GM19452 (cell line): ENCODE results near the gene TTC21A.

Source experiments
- ATAC-seq: cut with Tn5 transposase; IDR thresholded peaks from one replicate; pipeline ENCODE4 v1.9.1; 2021; ENCODE audit not compliant: unreplicated experiment

The TTC21A gene

DNA sequence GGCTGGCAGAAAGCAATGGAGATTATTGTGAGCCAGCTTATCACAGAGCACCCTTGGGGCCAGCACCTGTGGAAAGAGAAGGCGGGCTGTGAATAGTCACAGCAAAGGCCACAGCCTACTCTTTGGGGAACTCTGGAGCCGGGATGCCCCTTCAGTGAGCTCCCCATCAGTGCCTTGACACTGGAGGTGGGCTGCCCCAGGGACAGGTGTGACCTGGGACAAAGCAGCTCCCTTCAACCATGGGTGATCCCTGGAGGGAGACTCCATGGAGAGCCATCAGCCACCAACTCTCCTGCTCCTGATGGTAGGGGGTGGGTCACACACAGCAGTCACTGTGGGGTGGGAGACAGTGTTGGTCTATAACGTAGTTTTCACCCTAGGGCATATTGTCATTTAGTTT is 5.8 kb downstream of the TTC21A start:
- no peak for ATAC-seq

DNA sequence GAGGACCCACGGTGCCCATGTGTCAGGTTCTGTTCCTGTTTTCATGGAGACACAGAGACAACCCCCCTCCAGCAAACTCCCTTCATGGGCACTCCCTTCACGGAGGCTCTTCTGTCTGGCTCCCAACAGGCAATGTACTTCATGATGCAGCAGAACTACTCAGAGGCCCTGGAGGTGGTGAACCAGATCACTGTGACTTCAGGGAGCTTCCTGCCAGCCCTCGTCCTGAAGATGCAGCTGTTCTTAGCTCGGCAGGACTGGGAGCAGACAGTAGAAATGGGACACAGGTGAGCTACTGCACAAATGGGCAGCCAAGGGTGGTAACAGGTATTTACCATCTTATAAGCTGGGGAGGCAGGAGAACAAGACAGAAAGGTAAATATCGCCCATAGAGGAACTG is 7.0 kb downstream of the TTC21A start:
- ATAC-seq: no peak

- ATAC-seq: no peak
Observed at GRCh38 chr3:39115870-39116269, 8.4 kb downstream of the TTC21A start.

- ATAC-seq: no peak
Observed at GRCh38 chr3:39118079-39118478, 10.6 kb downstream of the TTC21A start.

DNA sequence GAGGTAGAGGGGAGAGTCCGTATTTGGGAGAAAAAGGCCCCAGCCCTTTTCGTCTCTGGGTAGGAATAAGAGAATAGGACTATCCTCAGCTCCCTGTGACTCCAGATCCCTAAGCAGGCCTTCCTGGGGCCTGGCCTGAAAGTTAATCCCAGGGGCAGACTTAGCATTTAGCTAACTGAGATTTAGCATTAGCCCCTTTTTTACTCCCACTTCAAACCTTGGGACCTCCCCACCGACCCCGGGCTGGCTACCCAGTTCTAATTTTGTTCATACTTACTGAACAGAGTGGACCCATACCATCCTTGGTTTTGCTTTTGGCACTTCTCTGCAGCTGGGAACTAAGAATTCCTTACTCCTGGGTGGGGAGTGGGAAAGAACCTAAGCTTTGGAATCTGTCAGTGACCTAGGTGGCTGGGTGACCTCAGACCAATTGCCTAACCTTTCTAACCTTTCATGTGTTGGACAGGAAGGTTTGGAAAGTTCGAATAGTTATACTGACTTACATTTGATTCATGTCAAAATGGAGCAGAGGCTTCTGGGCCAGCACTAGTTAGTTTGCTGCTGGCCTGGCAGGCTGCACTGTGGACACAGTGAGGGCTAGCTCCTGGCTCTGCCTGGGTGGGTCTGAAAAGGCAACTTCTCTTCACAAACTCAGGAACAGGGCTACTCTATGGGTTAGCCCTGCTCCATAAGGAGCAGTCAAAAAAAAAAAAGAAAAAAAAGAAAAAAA is 11.6 kb downstream of the TTC21A start:
- no peak for ATAC-seq

GRCh38 chr3:39121621-39122020 is 14.1 kb downstream of the TTC21A start:
- no peak for ATAC-seq

GRCh38 chr3:39122813-39123212 is 15.3 kb downstream of the TTC21A start:
- no peak for ATAC-seq

DNA sequence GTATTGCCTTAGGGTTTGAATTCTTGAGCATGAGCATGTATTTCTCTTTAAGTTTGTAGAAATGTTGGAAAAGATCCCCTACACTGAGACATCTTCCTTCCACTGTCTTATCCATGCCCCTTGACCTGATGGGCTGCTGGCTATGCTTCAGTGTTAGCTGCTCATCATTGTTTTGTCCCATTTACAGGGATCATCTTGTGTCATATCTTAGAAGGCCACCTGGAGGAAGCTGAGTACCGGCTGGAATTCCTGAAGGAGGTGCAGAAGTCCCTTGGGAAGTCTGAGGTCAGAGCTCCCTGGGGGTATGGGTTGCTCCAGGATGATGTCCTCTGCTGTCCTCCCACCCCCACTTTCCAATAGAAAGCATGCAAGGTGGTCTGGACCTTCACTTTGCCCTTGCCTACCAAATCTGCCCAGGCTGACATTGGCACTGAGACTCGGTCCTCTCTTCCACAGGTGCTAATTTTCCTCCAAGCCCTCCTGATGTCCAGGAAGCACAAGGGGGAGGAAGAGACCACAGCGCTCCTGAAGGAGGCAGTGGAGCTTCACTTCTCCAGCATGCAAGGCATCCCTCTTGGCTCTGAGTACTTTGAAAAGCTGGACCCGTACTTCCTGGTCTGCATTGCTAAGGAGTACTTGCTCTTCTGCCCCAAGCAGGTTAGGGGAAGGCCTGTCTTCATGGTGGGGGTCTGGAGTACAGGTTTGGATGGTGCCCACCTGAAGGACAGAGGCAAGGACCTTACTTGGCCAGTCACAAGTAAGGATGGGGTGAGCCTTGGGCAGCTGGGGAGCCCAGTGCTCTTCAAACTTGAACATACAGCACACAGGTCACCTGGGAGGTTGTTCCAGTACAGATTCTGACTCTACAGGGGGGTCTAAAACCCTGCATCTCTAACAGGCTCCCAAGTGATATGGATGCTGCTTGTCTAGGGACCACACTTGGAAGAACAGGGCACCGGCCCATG is 17.7 kb downstream of the TTC21A start:
- no peak for ATAC-seq

DNA sequence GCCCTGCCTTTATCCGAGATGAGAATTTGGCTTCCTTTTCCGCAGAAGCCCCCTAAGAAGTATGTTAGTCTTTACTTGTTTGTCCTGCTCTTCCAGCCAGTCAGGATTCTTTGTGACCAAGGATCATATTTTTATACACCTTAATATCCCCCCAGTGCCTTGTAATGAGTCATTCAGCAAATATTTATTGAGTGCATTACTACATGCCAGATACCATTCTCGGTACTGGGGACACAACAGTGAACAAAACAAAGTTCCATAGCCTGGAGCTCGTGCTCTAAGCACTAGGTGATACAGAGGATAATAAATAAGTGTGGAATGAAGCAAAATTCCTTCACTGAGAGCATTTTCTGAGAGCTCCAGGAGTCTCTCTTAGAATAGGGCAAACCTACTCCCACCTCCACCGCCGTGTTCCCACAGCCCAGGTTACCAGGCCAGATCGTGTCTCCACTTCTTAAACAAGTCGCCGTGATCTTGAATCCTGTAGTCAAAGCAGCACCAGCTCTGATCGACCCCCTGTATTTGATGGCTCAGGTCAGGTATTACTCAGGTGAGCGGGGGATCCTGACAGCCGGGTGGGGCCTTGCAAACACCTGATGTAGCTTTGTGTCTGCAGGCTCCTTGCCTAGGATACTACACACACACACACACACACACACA is 18.5 kb downstream of the TTC21A start:
- ATAC-seq: no peak

- ATAC-seq: no peak
Observed at GRCh38 chr3:39126532-39127071, 19.1 kb downstream of the TTC21A start.

DNA sequence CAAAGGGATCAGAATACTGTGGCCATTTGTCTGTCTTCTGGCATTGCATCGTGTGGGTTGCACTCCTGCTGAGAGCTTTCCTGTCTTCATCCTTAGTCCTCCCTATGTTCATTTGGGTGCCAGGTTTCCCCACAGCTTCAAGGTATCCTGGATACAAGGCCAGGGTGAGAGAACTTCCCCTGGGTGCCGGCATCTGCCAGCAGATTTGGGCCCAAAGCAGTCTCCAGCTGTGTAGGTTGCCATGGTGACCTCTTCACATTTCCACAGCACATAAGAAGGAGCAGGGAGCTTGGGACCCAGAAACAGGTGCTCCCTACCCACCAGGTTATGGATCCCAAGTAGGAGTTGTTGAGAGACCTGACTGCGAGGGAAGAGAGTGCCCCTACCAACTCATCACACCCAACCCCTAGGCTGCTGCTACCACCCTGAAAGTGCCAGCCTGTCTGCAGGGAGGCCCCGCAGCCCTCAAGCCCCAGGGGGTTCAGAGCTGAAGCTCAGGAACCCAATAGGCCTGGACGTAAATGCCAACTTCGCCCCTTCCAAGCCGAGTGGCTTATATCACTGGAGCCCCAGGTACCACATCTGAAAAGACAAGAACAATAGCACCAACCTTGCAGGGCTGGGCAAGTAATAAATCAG is 19.9 kb downstream of the TTC21A start:
- no peak for ATAC-seq

- no peak for ATAC-seq
Observed at GRCh38 chr3:39127908-39128304, 20.4 kb downstream of the TTC21A start.

GRCh38 chr3:39128951-39129350 is 21.5 kb downstream of the TTC21A start:
- no peak for ATAC-seq

- ATAC-seq: no peak
Observed at GRCh38 chr3:39130026-39130425, 22.5 kb downstream of the TTC21A start.

DNA sequence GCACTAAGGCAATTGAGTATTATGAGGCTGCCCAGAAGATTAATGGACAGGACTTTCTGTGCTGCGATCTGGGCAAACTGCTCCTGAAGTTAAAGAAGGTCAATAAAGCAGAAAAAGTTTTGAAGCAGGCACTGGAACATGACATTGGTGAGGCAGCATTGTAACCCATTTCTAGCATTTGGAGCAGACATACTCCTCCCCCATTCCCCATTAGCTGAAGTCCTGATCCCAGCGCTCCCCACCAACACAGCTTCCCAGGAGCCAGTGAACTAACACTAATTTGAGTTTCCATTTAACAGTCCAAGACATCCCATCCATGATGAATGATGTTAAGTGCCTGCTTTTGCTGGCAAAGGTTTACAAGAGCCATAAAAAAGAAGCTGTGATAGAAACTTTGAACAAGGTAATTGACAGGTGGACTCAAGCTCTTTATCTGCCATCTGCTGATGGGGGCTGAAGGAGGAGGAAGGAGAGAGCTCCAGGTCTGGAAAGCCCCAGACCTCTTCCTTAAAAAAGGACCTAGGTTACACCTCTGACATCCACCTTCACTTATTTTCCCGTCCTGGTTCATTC is 23.3 kb downstream of the TTC21A start:
- no peak for ATAC-seq

DNA sequence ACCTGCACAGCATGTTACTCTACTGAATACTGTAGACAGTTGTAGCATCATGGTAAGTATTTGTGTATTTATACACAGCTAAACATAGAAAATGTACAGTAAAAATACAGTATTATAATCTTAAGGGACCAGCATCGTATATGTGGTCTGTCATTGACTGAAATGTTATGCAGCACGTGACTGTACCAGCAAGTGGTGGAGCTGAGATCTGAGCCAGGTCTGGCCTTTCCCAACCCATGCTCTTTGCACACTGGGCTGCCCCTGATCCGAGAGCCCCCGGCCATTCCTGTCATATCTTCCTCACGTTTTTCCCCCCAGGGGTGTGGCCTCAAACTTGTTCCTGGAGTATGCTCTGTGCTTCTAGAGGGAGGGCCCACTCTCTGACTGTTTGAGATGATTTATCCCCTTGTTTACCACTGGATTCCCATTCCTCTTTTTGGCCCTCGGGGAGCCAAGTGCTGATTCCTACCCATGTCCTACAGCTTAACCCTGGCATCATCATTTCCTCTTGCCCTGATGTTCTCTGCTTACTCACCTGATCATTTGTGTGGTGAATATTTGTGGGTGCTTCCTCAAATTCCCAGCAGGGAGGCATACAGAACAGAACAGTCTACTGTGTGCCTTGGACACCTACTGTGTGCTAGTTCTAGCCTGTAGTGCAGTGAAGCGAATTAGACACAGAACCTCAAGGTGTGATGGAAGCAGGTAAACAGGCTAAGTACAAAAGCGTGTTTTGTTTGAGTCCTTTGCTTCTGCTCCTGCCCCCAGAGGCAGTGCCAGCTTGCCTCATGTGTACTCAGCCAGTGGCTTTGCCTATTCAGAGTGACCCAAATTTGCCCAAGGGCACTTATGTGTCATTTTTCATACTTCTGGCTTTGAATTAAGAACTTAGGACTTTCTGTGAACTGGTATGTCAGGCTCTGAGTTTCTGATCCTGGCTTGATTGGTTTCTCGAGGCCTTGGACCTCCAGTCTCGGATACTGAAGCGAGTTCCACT is 24.9 kb downstream of the TTC21A start:
- ATAC-seq: no peak

GRCh38 chr3:39133093-39133490 is 25.6 kb downstream of the TTC21A start:
- no peak for ATAC-seq

GRCh38 chr3:39133822-39134221 is 26.3 kb downstream of the TTC21A start:
- no peak for ATAC-seq

DNA sequence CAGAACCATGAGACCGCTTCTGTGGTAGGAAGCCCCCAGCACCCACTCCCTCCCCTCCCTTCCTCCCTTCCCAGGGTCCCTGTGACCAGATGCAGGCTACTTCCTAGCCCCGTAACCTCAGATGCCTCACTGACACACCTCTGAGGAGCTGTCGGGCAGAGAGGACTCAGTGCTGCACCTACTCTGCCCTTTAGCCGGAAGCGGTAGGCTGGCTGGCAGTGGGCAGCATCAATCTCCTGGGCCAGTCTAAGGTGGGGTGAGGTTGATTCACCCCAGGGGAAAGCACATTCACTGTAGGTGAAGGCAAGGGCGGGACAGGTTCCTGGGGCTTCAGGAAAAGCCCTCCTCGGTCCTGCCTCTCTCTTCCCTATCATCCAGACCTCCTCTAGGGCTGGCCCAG is 26.8 kb downstream of the TTC21A start:
- ATAC-seq: no peak
